OCI-LY3 (cell line): ENCODE measurements around the gene PXDN.

Source experiments
- H2AFZ ChIP-seq: fragments of 200-600, 300-600 bp; shearing (Covaris generic); 2 replicates; pipeline ENCODE4 v1.6.0; 2014; ENCODE audit warnings: antibody characterized with exemption, low read depth, low read length
- H3K27ac ChIP-seq: fragments of 200-600, 300-600 bp; sonication (generic); 2 replicates; pipeline ENCODE4 v1.5.1; 2014; ENCODE audit warnings: mild to moderate bottlenecking, low read length, moderate library complexity, mixed read lengths
- H3K27me3 ChIP-seq: fragments of 200-600, 300-600 bp; sonication (generic); 2 replicates; pipeline ENCODE4 v1.6.1; 2014; ENCODE audit warnings: low read depth, low read length, mixed read lengths
- H3K36me3 ChIP-seq: fragments of 200-600, 300-600 bp; sonication (generic); replicated peaks from 2 replicates; pipeline ENCODE3; 2014; ENCODE audit warnings: low read depth, low read length, mixed read lengths
- H3K4me1 ChIP-seq: fragments of 300-600, 200-600 bp; sonication (generic); 2 replicates; pipeline ENCODE4 v1.6.1; 2014; ENCODE audit warnings: low read length, mixed read lengths
- H3K4me2 ChIP-seq: fragments of 200-600, 300-600 bp; sonication (generic); 2 replicates; pipeline ENCODE4 v1.6.1; 2014; ENCODE audit warnings: low read length, mixed read lengths
- H3K4me3 ChIP-seq: fragments of 300-600, 200-600 bp; sonication (generic); 2 replicates; pipeline ENCODE4 v1.5.1; 2014; ENCODE audit warnings: antibody characterized with exemption, mild to moderate bottlenecking, low read length, moderate library complexity
- H3K79me2 ChIP-seq: fragments of 300-600, 200-600 bp; shearing (Covaris generic); 2 replicates; pipeline ENCODE4 v1.6.1; 2014; ENCODE audit warnings: mild to moderate bottlenecking, low read length, mixed read lengths
- H3K9ac ChIP-seq: fragments of 300-600, 200-600 bp; shearing (Covaris generic); 2 replicates; pipeline ENCODE4 v1.6.0; 2014; ENCODE audit warnings: mild to moderate bottlenecking, low read length, moderate library complexity
- H3K9me3 ChIP-seq: fragments of 200-600, 300-600 bp; shearing (Covaris generic); 2 replicates; pipeline ENCODE4 v1.6.1; 2014; ENCODE audit warnings: low read length, mixed read lengths; ENCODE audit not compliant: insufficient read depth
- H4K20me1 ChIP-seq: fragments of 200-600, 300-600 bp; sonication (generic); 2 replicates; pipeline ENCODE4 v1.6.1; 2016; ENCODE audit warnings: low read length, mixed read lengths; ENCODE audit not compliant: insufficient read depth
- EZH2phosphoT487 ChIP-seq: fragments of 200-600 bp; shearing (Covaris generic); IDR thresholded peaks from 2 replicates; pipeline ENCODE4 v1.6.1; 2018; ENCODE audit warnings: antibody characterized with exemption, mixed run types, low read depth
- TF ChIP-seq, protein P1 (sequence below): fragments of 200-600, 300-600 bp; sonication (generic); IDR thresholded peaks from 2 replicates; pipeline ENCODE4 v1.5.1; 2014; ENCODE audit warnings: antibody characterized with exemption, low read length, low read depth

PXDN gene

DNA sequence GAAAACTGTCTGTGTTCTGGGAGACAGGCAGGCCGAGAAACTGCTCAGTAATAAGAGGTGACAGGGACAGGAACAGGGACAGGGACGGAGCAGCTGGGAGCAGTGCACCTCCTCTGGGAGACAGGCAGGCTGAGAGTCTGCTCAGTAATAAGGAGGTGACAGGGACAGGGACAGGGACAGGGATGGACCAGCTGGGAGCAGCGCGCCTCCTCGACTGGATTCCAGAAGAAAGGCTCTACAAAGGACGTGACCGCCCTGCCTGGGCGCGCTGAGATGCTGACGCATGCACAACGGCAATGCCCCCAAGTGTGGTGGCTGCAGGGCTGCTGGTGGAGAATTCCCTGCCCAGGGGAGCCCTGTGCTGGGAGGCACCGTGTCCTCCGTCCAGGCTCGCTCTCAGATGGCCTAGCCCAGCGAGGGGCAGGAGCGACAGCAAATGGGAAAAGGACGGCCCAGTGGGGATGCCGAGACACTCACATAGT, 44.2 kb upstream of the PXDN start:
- Histone ChIP-seq H3K36me3 (no peaks in the 10 kb centered on the region), H3K79me2 (no peaks in the 10 kb centered on the region), H2AFZ (no peak overlapping the region), H3K9me3 (no peaks in the 10 kb centered on the region), H3K4me3 (no peak overlapping the region), H4K20me1 (no peaks in the 10 kb centered on the region), H3K27ac (no peak overlapping the region), H3K4me1 (no peaks in the 10 kb centered on the region), H3K27me3 (peaks cover 17% of the 10 kb centered on the region; the same call in 1 of the 2 replicates), H3K9ac (no peak overlapping the region), H3K4me2 (no peak overlapping the region)
- no peak for TF ChIP-seq EZH2phosphoT487
- TF ChIP-seq, protein P1, sequence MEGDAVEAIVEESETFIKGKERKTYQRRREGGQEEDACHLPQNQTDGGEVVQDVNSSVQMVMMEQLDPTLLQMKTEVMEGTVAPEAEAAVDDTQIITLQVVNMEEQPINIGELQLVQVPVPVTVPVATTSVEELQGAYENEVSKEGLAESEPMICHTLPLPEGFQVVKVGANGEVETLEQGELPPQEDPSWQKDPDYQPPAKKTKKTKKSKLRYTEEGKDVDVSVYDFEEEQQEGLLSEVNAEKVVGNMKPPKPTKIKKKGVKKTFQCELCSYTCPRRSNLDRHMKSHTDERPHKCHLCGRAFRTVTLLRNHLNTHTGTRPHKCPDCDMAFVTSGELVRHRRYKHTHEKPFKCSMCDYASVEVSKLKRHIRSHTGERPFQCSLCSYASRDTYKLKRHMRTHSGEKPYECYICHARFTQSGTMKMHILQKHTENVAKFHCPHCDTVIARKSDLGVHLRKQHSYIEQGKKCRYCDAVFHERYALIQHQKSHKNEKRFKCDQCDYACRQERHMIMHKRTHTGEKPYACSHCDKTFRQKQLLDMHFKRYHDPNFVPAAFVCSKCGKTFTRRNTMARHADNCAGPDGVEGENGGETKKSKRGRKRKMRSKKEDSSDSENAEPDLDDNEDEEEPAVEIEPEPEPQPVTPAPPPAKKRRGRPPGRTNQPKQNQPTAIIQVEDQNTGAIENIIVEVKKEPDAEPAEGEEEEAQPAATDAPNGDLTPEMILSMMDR = no peak

GRCh38 chr2:1787755-1788477, 43.6 kb upstream of the PXDN start:
- Histone ChIP-seq H4K20me1 (no peaks in the 10 kb centered on the region), H3K27ac (no peak overlapping the region), H2AFZ (no peak overlapping the region), H3K4me1 (no peaks in the 10 kb centered on the region), H3K79me2 (no peaks in the 10 kb centered on the region), H3K36me3 (no peaks in the 10 kb centered on the region), H3K4me3 (no peak overlapping the region), H3K9ac (no peak overlapping the region), H3K27me3 (peaks cover 17% of the 10 kb centered on the region; the same call in 1 of the 2 replicates), H3K4me2 (no peak overlapping the region), H3K9me3 (no peaks in the 10 kb centered on the region)
- no peak for TF ChIP-seq EZH2phosphoT487
- TF ChIP-seq, protein P1 = no peak

GRCh38 chr2:1784986-1785617, 40.8 kb upstream of the PXDN start:
- Histone ChIP-seq H3K27me3 (peaks cover 12% of the 10 kb centered on the region; the same call in 1 of the 2 replicates), H3K9ac (no peak overlapping the region)

DNA sequence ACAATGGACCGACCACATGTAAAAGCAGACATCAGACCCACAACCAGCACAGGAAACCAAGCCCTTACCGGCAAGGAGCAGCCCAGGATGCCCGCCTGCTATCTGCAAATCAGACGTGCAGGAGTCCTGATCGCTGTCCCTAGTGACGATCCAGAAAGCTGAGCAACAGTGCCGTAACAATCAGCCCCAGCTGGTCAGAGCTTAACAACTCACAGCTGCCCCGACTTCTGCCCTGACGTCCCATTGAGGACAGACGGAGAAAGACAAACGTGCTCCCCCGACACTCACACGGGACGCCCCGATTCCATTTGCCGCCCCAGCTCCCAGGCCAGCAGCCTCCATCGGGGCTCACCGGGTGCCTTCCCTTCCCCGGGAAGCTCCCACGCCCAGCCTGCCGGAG, 39.8 kb upstream of the PXDN start:
- no peak overlapping the region for H3K4me2 ChIP-seq
- no peak overlapping the region for H2AFZ ChIP-seq
- H3K4me3 ChIP-seq = no peak overlapping the region
- TF ChIP-seq, protein P1 = no peak
- no peak for TF ChIP-seq EZH2phosphoT487
- H4K20me1 ChIP-seq = no peaks in the 10 kb centered on the region
- peaks cover 12% of the 10 kb centered on the region; the same call in 1 of the 2 replicates for H3K27me3 ChIP-seq
- H3K9me3 ChIP-seq = no peaks in the 10 kb centered on the region
- no peaks in the 10 kb centered on the region for H3K79me2 ChIP-seq
- no peaks in the 10 kb centered on the region for H3K36me3 ChIP-seq
- no peak overlapping the region for H3K27ac ChIP-seq
- no peak overlapping the region for H3K9ac ChIP-seq
- H3K4me1 ChIP-seq = no peaks in the 10 kb centered on the region

More at GRCh38 chr2:1784986-1785617, 40.8 kb upstream of the PXDN start:
- no peak overlapping the region for H3K27ac ChIP-seq
- H4K20me1 ChIP-seq = no peaks in the 10 kb centered on the region
- no peak overlapping the region for H3K4me2 ChIP-seq
- H3K79me2 ChIP-seq = no peaks in the 10 kb centered on the region
- TF ChIP-seq, protein P1 = no peak
- no peak for TF ChIP-seq EZH2phosphoT487
- H3K4me3 ChIP-seq = no peak overlapping the region
- no peak overlapping the region for H2AFZ ChIP-seq
- H3K4me1 ChIP-seq = no peaks in the 10 kb centered on the region
- no peaks in the 10 kb centered on the region for H3K9me3 ChIP-seq
- H3K36me3 ChIP-seq = no peaks in the 10 kb centered on the region
